KMS-11 (cell line): Measurements from ENCODE around the gene COQ8A.

Experiments used
- H2AFZ ChIP-seq: fragments of 200-600 bp; sonication (generic); 2 replicates; pipeline ENCODE4 v1.6.1; 2016; ENCODE audit warnings: antibody characterized with exemption, mixed run types, low read depth
- H3K27ac ChIP-seq: fragments of 200-600 bp; sonication (generic); 2 replicates; pipeline ENCODE4 v1.6.1; 2016; ENCODE audit warnings: mild to moderate bottlenecking, mixed run types
- H3K27me3 ChIP-seq: fragments of 200-600 bp; sonication (generic); 2 replicates; pipeline ENCODE4 v1.6.1; 2017; ENCODE audit warnings: mild to moderate bottlenecking, low read depth, mixed run types, moderate library complexity; ENCODE audit not compliant: insufficient read depth
- H3K36me3 ChIP-seq: fragments of 200-600 bp; sonication (generic); 2 replicates; pipeline ENCODE4 v1.6.1; 2017; ENCODE audit warnings: mild to moderate bottlenecking, mixed run types; ENCODE audit not compliant: insufficient read depth
- H3K4me1 ChIP-seq: fragments of 200-600 bp; sonication (generic); 2 replicates; pipeline ENCODE4 v1.6.1; 2016; ENCODE audit warnings: mild to moderate bottlenecking, low read depth, mixed run types; ENCODE audit not compliant: poor library complexity, severe bottlenecking
- H3K4me2 ChIP-seq: fragments of 200-600 bp; sonication (generic); 2 replicates; pipeline ENCODE4 v1.7.0; 2016; ENCODE audit warnings: mild to moderate bottlenecking, mixed run types
- H3K4me3 ChIP-seq: fragments of 200-600 bp; sonication (generic); IDR thresholded peaks from 2 replicates; pipeline ENCODE4 v1.6.1; 2017; ENCODE audit warnings: low read depth, low read length, mixed read lengths; ENCODE audit not compliant: insufficient read depth
- H3K79me2 ChIP-seq: fragments of 200-600 bp; sonication (generic); 2 replicates; pipeline ENCODE4 v1.6.1; 2016; ENCODE audit warnings: low read depth, mixed run types; ENCODE audit not compliant: insufficient read depth
- H3K9ac ChIP-seq: fragments of 200-600 bp; sonication (generic); 2 replicates; pipeline ENCODE4 v1.6.1; 2016; ENCODE audit warnings: mild to moderate bottlenecking, mixed run types
- H4K20me1 ChIP-seq: fragments of 200-600 bp; sonication (generic); 2 replicates; pipeline ENCODE4 v1.6.1; 2016; ENCODE audit warnings: mild to moderate bottlenecking, mixed run types; ENCODE audit not compliant: insufficient read depth
- TF ChIP-seq, protein P1 (sequence below): fragments of 200-600 bp; sonication (generic); conservative IDR thresholded peaks from 2 replicates; pipeline ENCODE4 v1.6.1; 2017; ENCODE audit warnings: low read depth, mild to moderate bottlenecking, antibody characterized with exemption, low read length, moderate library complexity, mixed read lengths

The COQ8A gene

DNA sequence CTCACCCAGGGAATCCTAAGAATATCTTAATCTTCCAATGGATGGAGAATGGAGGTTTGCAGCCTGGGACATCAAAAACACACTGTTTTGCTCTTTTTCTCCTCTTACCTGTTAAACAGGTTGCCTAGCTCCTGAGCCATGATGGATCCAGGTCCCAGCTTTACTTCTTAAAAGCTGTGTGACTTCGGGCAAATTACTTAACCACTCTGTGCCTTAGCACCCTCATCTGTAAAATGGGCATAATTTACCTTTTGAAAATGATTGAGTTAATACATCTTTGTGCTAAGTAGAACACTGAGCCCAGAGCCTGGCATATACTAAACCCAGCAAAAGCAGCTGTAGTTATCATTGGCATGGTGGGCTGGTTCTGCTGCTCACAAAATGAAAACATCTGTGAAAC is 10.2 kb downstream of the COQ8A start:
- H4K20me1 ChIP-seq, result no peaks in the 10 kb centered on the region
- no peak overlapping the region for H3K4me2 ChIP-seq
- H3K79me2 ChIP-seq, result peaks cover 66% of the 10 kb centered on the region; the same call in 1 of the 2 replicates

DNA sequence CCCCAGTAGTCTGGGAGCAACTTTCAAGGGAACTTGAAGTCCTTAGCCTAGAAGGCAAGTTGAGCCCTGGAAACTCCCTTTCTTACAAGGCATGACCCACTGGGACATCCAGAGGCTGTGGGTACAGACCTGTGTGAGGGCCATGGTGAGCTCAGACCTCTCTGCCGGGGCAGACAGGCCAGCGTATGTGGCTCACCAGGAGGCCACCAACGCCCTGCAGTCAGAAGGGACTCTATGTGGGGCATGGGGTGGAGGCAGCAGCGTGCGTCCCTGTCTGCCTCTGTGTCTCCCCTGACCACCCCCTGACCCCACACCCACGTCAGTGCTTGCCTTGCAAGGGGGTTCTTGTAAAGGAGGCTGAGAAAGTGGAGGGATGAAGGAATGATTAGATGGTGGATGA is 10.8 kb downstream of the COQ8A start:
- H3K79me2 ChIP-seq, result peaks cover 60% of the 10 kb centered on the region; the same call in 1 of the 2 replicates

More for the DNA sequence above, 10.2 kb downstream of the COQ8A start:
- Histone ChIP-seq H2AFZ (no peak overlapping the region), H3K4me3 (no peak overlapping the region), H3K27ac (no peak overlapping the region), H3K4me1 (peaks cover 11% of the 10 kb centered on the region), H3K9ac (no peak overlapping the region), H3K36me3 (no peaks in the 10 kb centered on the region), H3K27me3 (no peaks in the 10 kb centered on the region)
- TF ChIP-seq, protein P1, sequence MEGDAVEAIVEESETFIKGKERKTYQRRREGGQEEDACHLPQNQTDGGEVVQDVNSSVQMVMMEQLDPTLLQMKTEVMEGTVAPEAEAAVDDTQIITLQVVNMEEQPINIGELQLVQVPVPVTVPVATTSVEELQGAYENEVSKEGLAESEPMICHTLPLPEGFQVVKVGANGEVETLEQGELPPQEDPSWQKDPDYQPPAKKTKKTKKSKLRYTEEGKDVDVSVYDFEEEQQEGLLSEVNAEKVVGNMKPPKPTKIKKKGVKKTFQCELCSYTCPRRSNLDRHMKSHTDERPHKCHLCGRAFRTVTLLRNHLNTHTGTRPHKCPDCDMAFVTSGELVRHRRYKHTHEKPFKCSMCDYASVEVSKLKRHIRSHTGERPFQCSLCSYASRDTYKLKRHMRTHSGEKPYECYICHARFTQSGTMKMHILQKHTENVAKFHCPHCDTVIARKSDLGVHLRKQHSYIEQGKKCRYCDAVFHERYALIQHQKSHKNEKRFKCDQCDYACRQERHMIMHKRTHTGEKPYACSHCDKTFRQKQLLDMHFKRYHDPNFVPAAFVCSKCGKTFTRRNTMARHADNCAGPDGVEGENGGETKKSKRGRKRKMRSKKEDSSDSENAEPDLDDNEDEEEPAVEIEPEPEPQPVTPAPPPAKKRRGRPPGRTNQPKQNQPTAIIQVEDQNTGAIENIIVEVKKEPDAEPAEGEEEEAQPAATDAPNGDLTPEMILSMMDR, result no peak

DNA sequence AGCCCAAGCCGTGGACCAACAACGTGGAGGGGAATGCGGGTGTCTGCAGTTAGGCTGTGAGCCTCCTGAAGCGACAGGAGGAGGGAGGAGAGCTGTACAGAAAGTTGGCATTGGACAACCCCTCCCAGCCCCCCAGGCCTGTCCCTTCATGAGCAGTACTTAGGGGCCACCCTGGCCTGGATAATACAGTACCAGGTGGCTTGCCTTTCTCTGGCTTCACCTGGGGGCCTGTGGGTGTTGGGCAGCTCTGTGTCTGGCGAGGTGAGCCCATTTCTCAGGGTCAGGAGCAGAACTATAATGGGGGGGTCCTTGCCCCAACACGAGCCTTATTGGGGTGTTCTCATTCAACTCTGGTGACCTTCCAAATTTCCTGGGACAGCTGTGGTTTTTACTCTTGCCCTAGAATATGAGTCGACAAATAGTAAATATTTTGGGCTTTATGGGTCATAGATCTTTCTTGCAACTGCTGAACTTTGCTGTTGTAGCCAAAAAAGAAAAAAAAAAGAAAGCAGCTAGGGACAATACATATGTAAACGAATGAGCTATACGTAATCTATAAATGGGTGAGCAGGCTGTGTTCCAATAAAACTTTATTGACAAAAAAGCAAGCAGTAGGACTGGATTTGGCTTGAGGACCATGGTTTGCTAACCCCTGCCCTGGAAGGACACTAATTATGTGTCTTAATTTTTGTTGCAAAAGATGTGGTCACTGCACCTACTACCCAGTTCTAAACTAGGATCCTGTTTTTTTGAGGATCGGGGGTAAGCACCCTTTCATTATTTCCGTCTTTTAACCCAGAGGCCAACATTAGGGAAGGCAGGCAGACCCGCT is 11.4 kb downstream of the COQ8A start:
- peaks cover 11% of the 10 kb centered on the region for H3K4me1 ChIP-seq
- no peak overlapping the region for H3K4me2 ChIP-seq
- no peaks in the 10 kb centered on the region for H4K20me1 ChIP-seq
- H3K27me3 ChIP-seq, result no peaks in the 10 kb centered on the region
- H3K36me3 ChIP-seq, result no peaks in the 10 kb centered on the region
- H3K79me2 ChIP-seq, result peaks cover 54% of the 10 kb centered on the region; the same call in 1 of the 2 replicates
- no peak overlapping the region for H3K9ac ChIP-seq
- H3K27ac ChIP-seq, result no peak overlapping the region
- no peak overlapping the region for H3K4me3 ChIP-seq
- TF ChIP-seq, protein P1, result no peak
- H2AFZ ChIP-seq, result no peak overlapping the region

More for the DNA sequence above, 10.8 kb downstream of the COQ8A start:
- Histone ChIP-seq H3K4me1 (peaks cover 11% of the 10 kb centered on the region), H3K36me3 (no peaks in the 10 kb centered on the region), H3K4me3 (no peak overlapping the region), H3K27ac (no peak overlapping the region), H4K20me1 (no peaks in the 10 kb centered on the region), H3K27me3 (no peaks in the 10 kb centered on the region), H2AFZ (no peak overlapping the region), H3K9ac (no peak overlapping the region), H3K4me2 (no peak overlapping the region)
- TF ChIP-seq, protein P1, result no peak

DNA sequence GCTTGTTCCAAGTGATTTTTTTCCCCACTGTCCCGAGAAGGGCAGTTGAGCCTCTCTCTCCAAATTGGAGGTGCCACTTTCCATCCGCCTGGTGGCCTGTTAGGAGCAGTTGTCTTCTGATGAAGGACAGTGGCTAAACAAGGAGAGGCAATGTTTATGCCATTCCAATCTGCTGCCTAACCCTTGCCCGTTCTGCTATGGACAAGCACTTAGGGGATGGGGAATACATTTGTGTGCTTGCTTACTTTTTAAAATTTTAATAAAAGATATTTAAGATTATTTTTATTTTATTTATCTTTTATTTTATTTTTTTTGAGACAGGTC is 12.0 kb downstream of the COQ8A start:
- Histone ChIP-seq H2AFZ (no peak overlapping the region), H4K20me1 (no peaks in the 10 kb centered on the region), H3K4me3 (no peak overlapping the region), H3K36me3 (no peaks in the 10 kb centered on the region), H3K4me1 (peaks cover 11% of the 10 kb centered on the region), H3K4me2 (no peak overlapping the region), H3K27me3 (no peaks in the 10 kb centered on the region), H3K79me2 (peaks cover 48% of the 10 kb centered on the region; the same call in 1 of the 2 replicates), H3K9ac (no peak overlapping the region), H3K27ac (no peak overlapping the region)
- TF ChIP-seq, protein P1, result no peak
